Liver (tissue), 3 donors: ENCODE data around the gene PARN.

Experiments
- CTCF ChIP-seq: fragments of 150-350 bp; IDR thresholded peaks from 2 replicates; pipeline ENCODE4 v1.5.1; 2017; ENCODE audit warnings: improper control_type of control experiment, low read depth, low read length; ENCODE audit not compliant: missing input control
- FOXA2 ChIP-seq: IDR thresholded peaks from 2 replicates; pipeline ENCODE4 v1.6.1; 2016; ENCODE audit warnings: antibody characterized with exemption
- REST ChIP-seq: IDR thresholded peaks from 2 replicates; pipeline ENCODE4 v1.6.1; 2016; ENCODE audit warnings: antibody characterized with exemption, mild to moderate bottlenecking
- RXRA ChIP-seq, 2 donors: IDR thresholded peaks; 2 replicates each; pipeline ENCODE4 v1.6.1; 2017 to 2018; ENCODE audit warnings: antibody characterized with exemption in 2 of 2, mild to moderate bottlenecking in 1 of 2
- SP1 ChIP-seq: IDR thresholded peaks from 2 replicates; pipeline ENCODE4 v1.6.1; 2018; ENCODE audit warnings: antibody characterized with exemption, mild to moderate bottlenecking
- TF ChIP-seq, protein P1 (sequence below): IDR thresholded peaks from 2 replicates; pipeline ENCODE4 v1.6.1; 2016; ENCODE audit warnings: antibody characterized with exemption
- donor health status: healthy.
- donor health status: healthy.

GRCh38 chr16:14572535-14572934, 57.5 kb downstream of the PARN start:
- TF ChIP-seq CTCF (no peak), REST (no peak), FOXA2 (no peak), SP1 (no peak), RXRA (IDR thresholded peaks at IDR 0.05) (no peak)
- TF ChIP-seq, protein P1, sequence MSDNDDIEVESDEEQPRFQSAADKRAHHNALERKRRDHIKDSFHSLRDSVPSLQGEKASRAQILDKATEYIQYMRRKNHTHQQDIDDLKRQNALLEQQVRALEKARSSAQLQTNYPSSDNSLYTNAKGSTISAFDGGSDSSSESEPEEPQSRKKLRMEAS, result no peak
